GM13977 (cell line): ENCODE data around the gene UPB1.
A peak's percentile ranks its signal among the peaks of the same experiment; 100 is the strongest.
"Not testable (repeated sequence)": the region's sequence is repeated elsewhere in the genome, so short reads cannot be mapped to it uniquely, and the experiment has no call there.

Source experiments
- DNase-seq: peaks from one replicate; pipeline ENCODE4 v3.0.0; 2012; ENCODE audit warnings: low spot score
- in situ Hi-C: fragments of 300-500 bp; cut with MboI; formaldehyde crosslinking; loops from one replicate; pipeline ENCODE4 v1.12.0; 2022; ENCODE audit warnings: low sequenced_read_pairs, low pct_unique_long_range_greater_than_20kb, mixed read lengths, inconsistent platforms; ENCODE audit not compliant: unreplicated experiment
- TF ChIP-seq, protein P1 (sequence below): IDR thresholded peaks from 2 replicates; pipeline ENCODE4 v1.5.1; 2012; ENCODE audit warnings: mild to moderate bottlenecking, control low read depth; ENCODE audit not compliant: insufficient read depth; ENCODE audit errors: extremely low read depth, missing control alignments

The UPB1 gene

DNA sequence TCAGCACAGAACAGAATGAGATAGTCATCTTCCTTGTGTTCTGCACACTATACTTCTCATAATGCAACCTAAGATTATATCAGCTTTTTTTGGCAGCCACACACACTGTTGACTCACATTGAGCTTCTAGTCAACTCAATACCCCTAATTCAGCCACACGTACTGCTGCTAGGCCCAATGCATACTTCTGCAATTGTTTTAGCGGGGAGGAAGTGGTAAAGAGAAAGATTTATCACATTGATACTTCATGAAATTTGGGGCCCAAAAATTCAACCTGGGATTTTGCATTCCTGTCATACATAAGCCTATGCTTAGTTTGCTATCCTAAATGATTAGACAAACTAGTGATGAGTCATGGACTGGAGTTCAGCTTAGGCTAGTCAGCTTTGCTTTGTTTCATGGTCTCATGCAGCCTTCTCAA is 8.6 kb upstream of the UPB1 start:
- TF ChIP-seq, protein P1, sequence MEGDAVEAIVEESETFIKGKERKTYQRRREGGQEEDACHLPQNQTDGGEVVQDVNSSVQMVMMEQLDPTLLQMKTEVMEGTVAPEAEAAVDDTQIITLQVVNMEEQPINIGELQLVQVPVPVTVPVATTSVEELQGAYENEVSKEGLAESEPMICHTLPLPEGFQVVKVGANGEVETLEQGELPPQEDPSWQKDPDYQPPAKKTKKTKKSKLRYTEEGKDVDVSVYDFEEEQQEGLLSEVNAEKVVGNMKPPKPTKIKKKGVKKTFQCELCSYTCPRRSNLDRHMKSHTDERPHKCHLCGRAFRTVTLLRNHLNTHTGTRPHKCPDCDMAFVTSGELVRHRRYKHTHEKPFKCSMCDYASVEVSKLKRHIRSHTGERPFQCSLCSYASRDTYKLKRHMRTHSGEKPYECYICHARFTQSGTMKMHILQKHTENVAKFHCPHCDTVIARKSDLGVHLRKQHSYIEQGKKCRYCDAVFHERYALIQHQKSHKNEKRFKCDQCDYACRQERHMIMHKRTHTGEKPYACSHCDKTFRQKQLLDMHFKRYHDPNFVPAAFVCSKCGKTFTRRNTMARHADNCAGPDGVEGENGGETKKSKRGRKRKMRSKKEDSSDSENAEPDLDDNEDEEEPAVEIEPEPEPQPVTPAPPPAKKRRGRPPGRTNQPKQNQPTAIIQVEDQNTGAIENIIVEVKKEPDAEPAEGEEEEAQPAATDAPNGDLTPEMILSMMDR, result no peak
- in situ Hi-C loops, result no loop called here
- peak; percentile 55 for DNase-seq

DNA sequence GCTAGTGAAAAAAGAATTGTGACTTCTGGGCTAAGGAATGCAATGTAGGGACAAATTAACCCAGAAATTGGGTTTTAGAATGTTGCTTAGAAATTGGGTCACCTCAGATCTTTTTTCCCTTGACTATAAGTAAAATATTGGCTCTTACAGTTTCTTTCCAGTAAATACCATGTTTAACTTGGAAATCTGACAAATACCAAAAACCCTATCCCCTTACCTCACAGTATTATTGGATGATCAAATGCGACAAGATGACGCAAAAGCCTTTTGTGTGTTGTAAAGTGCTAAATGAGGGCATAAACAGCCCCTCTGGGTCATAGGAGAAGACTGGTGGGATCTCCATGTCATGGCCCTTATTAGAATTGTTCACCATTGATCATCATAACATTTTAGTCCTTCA is 6.1 kb upstream of the UPB1 start:
- in situ Hi-C loops, result no loop called here
- DNase-seq, result no peak
- TF ChIP-seq, protein P1, result no peak

DNA sequence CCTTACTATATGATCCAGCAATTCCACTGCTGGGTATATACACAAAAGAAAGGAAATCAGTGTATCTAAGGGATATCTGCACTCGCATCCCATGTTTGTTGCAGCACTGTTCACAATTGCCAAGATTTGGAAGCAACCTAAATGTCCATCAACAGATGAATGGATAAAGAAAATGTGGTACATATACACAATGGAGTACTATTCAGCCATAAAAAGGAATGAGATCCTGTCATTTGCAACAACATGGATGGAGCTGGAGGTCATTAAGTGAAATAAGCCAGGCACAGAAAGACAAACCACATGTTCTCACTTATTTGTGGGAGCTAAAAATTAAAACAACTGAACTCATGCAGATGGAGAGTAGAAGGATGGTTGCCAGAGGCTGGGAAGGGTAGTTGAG is 5.7 kb upstream of the UPB1 start:
- in situ Hi-C loops, DNase-seq: not testable (repeated sequence)

DNA sequence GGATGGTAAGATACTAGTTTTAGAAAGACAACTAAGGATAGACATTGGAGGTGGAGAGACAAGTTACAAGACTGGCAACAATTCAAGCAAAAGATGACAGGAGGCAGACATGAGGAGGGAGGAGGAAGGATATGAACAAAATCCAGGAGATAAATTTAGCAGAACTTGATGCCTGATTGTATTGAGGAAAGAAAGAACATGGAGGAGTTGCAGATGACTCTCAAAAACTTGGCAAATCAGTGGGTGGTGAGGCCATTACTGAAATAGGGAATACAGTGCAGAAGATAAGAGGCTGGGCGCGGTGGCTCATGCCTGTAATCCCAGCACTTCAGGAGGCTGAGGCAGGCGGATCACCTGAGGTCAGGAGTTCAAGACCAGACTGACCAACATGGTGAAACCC is 2.7 kb upstream of the UPB1 start:
- TF ChIP-seq, protein P1, result no peak
- in situ Hi-C loops, result no loop called here
- DNase-seq, result no peak

DNA sequence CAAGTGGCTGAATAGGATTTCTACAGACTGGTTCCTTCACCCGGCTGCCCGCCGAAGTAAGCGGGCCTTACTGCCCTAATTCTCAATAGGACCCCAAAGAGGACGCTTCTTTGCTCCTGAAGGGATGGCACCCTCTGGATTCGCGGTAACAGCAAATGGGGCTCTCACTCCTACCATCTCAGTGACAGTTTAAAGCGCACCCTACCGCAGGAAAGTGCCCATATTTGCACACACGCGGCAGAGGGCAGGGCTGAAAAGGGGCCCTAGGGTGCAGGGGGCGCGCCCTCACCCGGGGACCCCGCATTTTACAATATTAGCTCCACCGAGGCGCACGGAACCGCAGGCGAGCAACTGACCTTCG is 985 bp upstream of the UPB1 start:
- no peak for DNase-seq
- TF ChIP-seq, protein P1, result no peak
- in situ Hi-C loops, result no loop called here

DNA sequence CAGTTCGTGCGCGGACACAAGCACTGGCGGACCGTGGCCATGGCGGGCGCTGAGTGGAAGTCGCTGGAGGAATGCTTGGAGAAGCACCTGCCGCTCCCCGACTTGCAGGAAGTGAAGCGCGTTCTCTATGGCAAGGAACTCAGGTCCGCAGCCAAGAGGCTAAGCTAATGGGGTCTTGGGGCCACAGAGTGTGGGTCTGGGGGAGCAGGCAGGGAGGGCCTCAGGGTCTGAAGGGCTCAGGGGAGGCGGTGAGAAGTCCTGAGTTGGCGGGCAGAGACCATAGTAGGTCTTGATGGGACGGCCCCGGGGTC is 188 bp downstream of the UPB1 start:
- in situ Hi-C loops, result no loop called here
- no peak for DNase-seq
- TF ChIP-seq, protein P1, result no peak

DNA sequence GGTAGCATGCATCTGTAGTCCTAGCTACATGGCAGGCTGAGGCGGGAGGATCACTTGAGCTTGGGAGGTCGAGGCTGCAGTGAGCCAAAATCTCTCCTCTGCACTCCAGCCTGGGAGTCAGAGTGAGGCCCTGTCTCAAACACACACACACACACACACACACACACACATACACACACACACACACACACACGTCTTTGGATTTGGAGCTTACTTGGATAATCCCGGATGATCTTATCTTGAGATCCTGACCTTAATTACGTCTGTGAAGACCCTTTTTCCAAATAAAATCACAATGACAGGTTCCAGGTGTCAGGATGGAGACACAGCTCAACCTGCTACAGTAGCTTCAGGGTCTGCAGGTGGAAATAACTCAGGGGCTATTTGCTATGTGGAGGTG is 1.1 kb downstream of the UPB1 start:
- TF ChIP-seq, protein P1, result no peak
- no peak for DNase-seq
- in situ Hi-C loops, result no loop called here

DNA sequence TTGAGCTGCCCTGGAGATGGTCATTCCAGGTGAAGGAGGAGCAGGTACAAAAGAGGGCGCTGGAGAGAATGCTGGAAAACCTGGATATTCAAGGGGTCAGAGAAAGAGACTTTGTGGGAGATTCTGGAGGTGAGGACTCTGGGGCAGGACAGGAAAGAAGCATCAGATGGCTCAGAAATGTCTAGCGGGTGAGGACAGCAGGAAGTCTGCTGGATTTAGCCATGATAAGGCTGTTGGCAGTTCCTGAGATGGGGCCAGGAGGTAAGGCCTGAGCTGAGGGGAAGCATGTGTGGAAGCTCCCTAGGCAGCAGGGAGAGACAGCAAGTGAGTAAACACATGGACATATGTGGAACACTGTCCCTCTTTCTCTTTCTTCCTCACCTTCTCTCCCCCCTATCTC is 1.5 kb downstream of the UPB1 start:
- TF ChIP-seq, protein P1, result no peak
- DNase-seq, result no peak
- in situ Hi-C loops, result no loop called here
